Neural crest cell (in vitro differentiated cells): ENCODE measurements around the gene FZD2. TPM values are rescaled to one million over a fixed set of nuclear protein-coding genes. Genes with fewer than 3 reads are reported as not detected.
"Not testable (repeated sequence)": the region's sequence is repeated elsewhere in the genome, so short reads cannot be mapped to it uniquely, and the experiment has no call there.

ENCODE experiments used
- DNase-seq: peaks from one replicate; pipeline ENCODE4 v3.0.0; 2021; ENCODE audit warnings: low read depth, mixed read lengths, low spot score
- H3K27ac Mint-ChIP-seq: one replicate; pipeline ENCODE4 v1.8.0; 2021; ENCODE audit warnings: mild to moderate bottlenecking, mixed read lengths; ENCODE audit not compliant: unreplicated experiment
- H3K27me3 Mint-ChIP-seq: 2 replicates; pipeline ENCODE4 v1.8.0; 2021; ENCODE audit warnings: low read depth, mild to moderate bottlenecking, mixed read lengths
- H3K36me3 Mint-ChIP-seq: 2 replicates; pipeline ENCODE4 v1.8.0; 2021; ENCODE audit warnings: low read depth, mild to moderate bottlenecking, mixed read lengths
- H3K4me1 Mint-ChIP-seq: 2 replicates; pipeline ENCODE4 v1.8.0; 2021; ENCODE audit warnings: mixed read lengths
- H3K4me3 Mint-ChIP-seq: one replicate; pipeline ENCODE4 v1.8.0; 2021; ENCODE audit warnings: mild to moderate bottlenecking, mixed read lengths
- H3K9me3 Mint-ChIP-seq: 2 replicates; pipeline ENCODE4 v1.8.0; 2021; ENCODE audit warnings: mixed read lengths
- CTCF ChIP-seq: fragments of 200-600 bp; sonication (generic); conservative IDR thresholded peaks from 2 replicates; pipeline ENCODE4 v1.5.0; 2021; ENCODE audit warnings: antibody characterized with exemption, mild to moderate bottlenecking
- total RNA-seq: library from RNA; stranded (reverse); gene quantifications from 2 replicates; pipeline ENCODE4 v1.2.1, GENCODE V29; 2021

The FZD2 gene
- total RNA-seq, 1 donor from 2014 or later, result 96.2 TPM

- H3K9me3 Mint-ChIP-seq, result peaks cover 5% of the 10 kb centered on the region
- peak overlapping the region; percentile 97 for H3K27ac Mint-ChIP-seq
- H3K4me1 Mint-ChIP-seq, result peaks cover 59% of the 10 kb centered on the region
- H3K36me3 Mint-ChIP-seq, result no peaks in the 10 kb centered on the region
- no peak for TF ChIP-seq CTCF
- H3K4me3 Mint-ChIP-seq, result peak overlapping the region; percentile 31
- DNase-seq, result no peak
- no peaks in the 10 kb centered on the region for H3K27me3 Mint-ChIP-seq
Observed at GRCh38 chr17:44536090-44536953, 21.0 kb upstream of the FZD2 start.

- H3K9me3 Mint-ChIP-seq, H3K27me3 Mint-ChIP-seq, DNase-seq, H3K36me3 Mint-ChIP-seq: not testable (repeated sequence)
- Mint-ChIP-seq H3K27ac (peak overlapping the region; percentile 37), H3K4me3 (peak overlapping the region; percentile 18), H3K4me1 (peaks cover 75% of the 10 kb centered on the region)
Observed at GRCh38 chr17:44537922-44538321, 19.4 kb upstream of the FZD2 start.

- H3K4me1 Mint-ChIP-seq, result peaks cover 82% of the 10 kb centered on the region
Observed at GRCh38 chr17:44539673-44540072, 17.6 kb upstream of the FZD2 start.

GRCh38 chr17:44540246-44541084 is 16.8 kb upstream of the FZD2 start:
- Mint-ChIP-seq H3K27ac (peak overlapping the region; percentile 78), H3K36me3 (no peaks in the 10 kb centered on the region), H3K9me3 (peaks cover 5% of the 10 kb centered on the region), H3K4me3 (peak overlapping the region; percentile 66), H3K27me3 (no peaks in the 10 kb centered on the region), H3K4me1 (peaks cover 88% of the 10 kb centered on the region)
- TF ChIP-seq CTCF, result no peak
- no peak for DNase-seq

More at GRCh38 chr17:44539673-44540072, 17.6 kb upstream of the FZD2 start:
- peak overlapping the region; percentile 66 for H3K4me3 Mint-ChIP-seq
- H3K9me3 Mint-ChIP-seq, result peaks cover 5% of the 10 kb centered on the region
- H3K27ac Mint-ChIP-seq, result peak overlapping the region; percentile 78
- DNase-seq, result peak; percentile 72
- H3K36me3 Mint-ChIP-seq, result no peaks in the 10 kb centered on the region
- TF ChIP-seq CTCF, result no peak
- H3K27me3 Mint-ChIP-seq, result no peaks in the 10 kb centered on the region

GRCh38 chr17:44541884-44542581 is 15.3 kb upstream of the FZD2 start:
- DNase-seq, result no peak
- Mint-ChIP-seq H3K27me3 (no peaks in the 10 kb centered on the region), H3K4me3 (peak overlapping the region; percentile 13), H3K4me1 (peaks cover 87% of the 10 kb centered on the region), H3K27ac (peak overlapping the region; percentile 47), H3K36me3 (no peaks in the 10 kb centered on the region), H3K9me3 (peaks cover 8% of the 10 kb centered on the region)
- no peak for TF ChIP-seq CTCF
